Activated CD4-positive, alpha-beta T cell treated with anti-CD3 and anti-CD28 coated beads for 4 hours (primary cell): ENCODE results near the gene RNF180.
"Not testable (repeated sequence)": the region's sequence is repeated elsewhere in the genome, so short reads cannot be mapped to it uniquely, and the experiment has no call there.

Experiments
- DNase-seq, 2 donors: peaks; one replicate each; pipeline ENCODE4 v3.0.0-alpha.2; 2020

RNF180 gene

DNA sequence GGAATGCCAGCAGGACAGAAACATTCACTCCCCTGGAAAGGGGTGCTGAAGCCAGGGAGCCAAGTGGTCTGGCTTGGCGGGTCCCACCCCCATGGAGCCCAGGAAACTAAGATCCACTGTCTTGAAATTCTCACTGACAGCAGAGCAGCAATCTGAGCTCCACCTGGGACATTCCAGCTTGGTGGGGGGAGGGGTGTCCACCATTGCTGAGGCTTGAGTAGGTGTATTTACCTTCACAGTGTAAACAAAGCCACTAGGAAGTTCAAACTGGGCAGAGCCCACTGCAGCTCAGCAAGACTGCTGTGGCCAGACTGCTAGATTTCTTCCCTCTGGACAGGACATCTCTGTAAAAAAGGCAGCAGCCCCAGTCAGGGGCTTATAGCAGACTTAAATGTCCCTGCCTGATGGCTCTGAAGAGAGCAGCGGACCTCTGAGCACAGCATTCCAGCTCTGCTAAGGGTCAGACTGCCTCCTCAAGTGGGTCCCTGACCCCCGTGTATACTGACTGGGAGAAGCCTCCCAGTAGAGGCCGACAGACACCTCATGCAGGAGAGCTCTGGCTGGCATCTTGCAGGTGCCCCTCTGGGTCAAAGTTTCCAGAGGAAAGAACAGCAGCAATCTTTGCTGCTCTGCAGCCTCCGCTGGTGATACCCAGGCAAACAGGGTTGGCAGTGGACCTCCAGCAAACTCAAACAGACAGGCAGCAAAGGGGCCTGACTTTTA, 241.6 kb downstream of the RNF180 start:
- DNase-seq, result not testable (repeated sequence)

DNA sequence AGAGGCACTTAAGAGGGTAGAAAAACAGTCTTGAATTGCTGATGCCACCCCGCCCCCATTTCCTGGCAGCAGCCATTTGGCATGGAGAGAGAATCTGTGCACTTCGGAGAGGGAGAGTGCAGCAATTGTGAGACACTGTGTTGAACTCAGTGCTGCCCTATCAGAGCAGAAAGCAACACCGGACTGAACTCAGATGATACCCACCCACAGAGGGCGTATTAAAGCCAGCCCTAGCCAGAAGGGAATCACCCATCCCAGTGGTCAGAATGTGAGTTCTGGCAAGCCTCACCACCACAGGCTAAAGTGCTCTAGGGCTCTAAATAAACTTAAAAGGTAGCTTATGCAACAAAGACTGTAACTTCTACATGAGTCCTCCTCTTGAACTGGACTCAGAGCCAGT, 251.7 kb downstream of the RNF180 start:
- no peak for DNase-seq

DNA sequence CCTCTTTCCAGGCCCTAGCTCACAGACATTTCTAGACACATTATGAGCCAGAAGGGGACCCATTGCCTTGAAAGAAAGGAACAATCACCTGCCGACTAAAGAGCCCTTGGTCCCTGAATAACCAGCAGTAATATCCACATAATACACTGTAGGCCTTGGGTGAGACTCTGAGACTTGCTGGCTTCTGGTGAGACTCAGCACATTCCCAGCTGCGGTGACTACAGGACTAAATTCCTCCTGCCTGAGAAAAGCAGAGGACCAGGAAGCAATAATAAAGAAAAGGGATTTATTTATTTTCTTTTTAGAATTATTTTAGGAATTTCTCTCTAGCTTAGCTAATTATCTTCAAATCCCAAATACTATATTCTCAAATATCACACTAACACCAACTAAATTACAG, 252.4 kb downstream of the RNF180 start:
- DNase-seq, result no peak
